T-helper 17 cell (primary cell): Measurements from ENCODE around the gene TADA2B. TPM values are rescaled to one million over a fixed set of nuclear protein-coding genes. Genes with fewer than 3 reads are reported as not detected.

ENCODE experiments used
- ATAC-seq: fragments of 150-1000 bp; cut with Tn5 transposase; 2 replicates; pipeline ENCODE4 v1.10.0; 2021; ENCODE audit warnings: mild to moderate bottlenecking, moderate library complexity
- DNase-seq, 3 donors: peaks; one replicate each; pipeline versions ENCODE4 v3.0.0 to v3.0.0-alpha.2; 2020 to 2021
- H3K9me3 ChIP-seq: one replicate; pipeline ENCODE4 v1.7.0; 2013; ENCODE audit warnings: low read length, mild to moderate bottlenecking; ENCODE audit not compliant: control insufficient read depth, poor library complexity, severe bottlenecking
- H3K27ac Mint-ChIP-seq: one replicate; pipeline ENCODE4 v1.8.0; 2022; ENCODE audit warnings: mild to moderate bottlenecking, moderate library complexity, mixed read lengths
- H3K27me3 Mint-ChIP-seq: one replicate; pipeline ENCODE4 v1.8.0; 2022; ENCODE audit warnings: mixed read lengths
- H3K36me3 Mint-ChIP-seq: one replicate; pipeline ENCODE4 v1.8.0; 2022; ENCODE audit warnings: low read depth, mixed read lengths
- H3K4me1 Mint-ChIP-seq: one replicate; pipeline ENCODE4 v1.8.0; 2022; ENCODE audit warnings: mild to moderate bottlenecking, mixed read lengths
- H3K4me3 Mint-ChIP-seq: one replicate; pipeline ENCODE4 v1.8.0; 2022; ENCODE audit warnings: mild to moderate bottlenecking, moderate library complexity, mixed read lengths
- total RNA-seq, 4 donors: library from RNA in 2 of 4; stranded (reverse) in 2 of 4; gene quantifications; one replicate each; pipeline ENCODE4 v1.2.3 and lab custom pipeline; 2022 to 2026

Gene TADA2B, protein sequence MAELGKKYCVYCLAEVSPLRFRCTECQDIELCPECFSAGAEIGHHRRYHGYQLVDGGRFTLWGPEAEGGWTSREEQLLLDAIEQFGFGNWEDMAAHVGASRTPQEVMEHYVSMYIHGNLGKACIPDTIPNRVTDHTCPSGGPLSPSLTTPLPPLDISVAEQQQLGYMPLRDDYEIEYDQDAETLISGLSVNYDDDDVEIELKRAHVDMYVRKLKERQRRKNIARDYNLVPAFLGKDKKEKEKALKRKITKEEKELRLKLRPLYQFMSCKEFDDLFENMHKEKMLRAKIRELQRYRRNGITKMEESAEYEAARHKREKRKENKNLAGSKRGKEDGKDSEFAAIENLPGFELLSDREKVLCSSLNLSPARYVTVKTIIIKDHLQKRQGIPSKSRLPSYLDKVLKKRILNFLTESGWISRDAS
- total RNA-seq = 10 to 100 TPM; 31.8 to 40.9 TPM
- 53.1 to 83.0 reads per million in 2 donors for total RNA-seq (lab: John Stamatoyannopoulos, UW)

DNA sequence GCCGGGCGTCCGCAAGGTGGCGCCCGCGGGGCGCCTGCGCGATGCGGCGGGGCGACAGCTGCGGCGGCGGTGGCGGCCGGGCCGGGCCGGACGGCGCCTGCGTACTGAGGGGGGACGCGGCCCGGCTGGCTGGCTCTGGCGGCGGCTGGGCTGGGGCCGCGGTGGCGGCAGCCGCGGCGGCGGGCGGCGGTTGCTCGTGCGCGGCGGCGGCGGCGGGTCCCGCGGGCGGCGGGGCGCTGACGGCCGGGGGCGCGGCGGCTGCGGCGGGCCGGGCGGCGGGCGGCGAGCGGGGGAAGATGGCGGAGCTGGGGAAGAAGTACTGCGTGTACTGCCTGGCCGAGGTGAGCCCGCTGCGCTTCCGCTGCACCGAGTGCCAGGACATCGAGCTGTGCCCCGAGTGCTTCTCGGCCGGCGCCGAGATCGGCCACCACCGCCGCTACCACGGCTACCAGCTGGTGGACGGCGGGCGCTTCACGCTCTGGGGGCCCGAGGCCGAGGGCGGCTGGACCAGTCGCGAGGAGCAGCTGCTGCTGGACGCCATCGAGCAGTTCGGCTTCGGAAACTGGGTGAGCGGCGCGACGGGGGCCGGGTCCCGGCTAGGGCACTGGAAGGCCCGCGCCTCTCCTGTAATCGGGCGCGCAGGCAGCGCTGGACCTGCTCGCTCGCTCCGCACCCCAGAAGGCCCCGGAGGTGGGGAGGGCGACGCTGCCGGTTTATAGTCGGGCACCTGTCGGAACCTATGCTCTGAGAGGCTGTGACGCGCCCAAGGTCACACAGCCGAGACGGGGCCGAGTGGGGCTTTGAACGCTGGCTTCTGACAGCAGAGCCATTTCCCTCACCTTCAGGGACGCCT is at the start of gene TADA2B:
Gene TADA2B, plus strand, starts transcription at position 89 of the 853 bp plus-strand sequence. Its CDS starts 208 bp downstream, at position 297.
- DNase-seq (peak; percentile 40 to 41 (median 40)), ATAC-seq (peak; percentile 66)
- H3K4me1 Mint-ChIP-seq = peaks cover 41% of the 10 kb centered on the region
- H3K9me3 ChIP-seq = no peaks in the 10 kb centered on the region
- peak within 1 kb of the TSS; percentile 89 for H3K27ac Mint-ChIP-seq
- H3K27me3 Mint-ChIP-seq = no peaks in the 10 kb centered on the region
- peak within 1 kb of the TSS; percentile 94 for H3K4me3 Mint-ChIP-seq
- no peaks in the 10 kb centered on the region for H3K36me3 Mint-ChIP-seq

DNA sequence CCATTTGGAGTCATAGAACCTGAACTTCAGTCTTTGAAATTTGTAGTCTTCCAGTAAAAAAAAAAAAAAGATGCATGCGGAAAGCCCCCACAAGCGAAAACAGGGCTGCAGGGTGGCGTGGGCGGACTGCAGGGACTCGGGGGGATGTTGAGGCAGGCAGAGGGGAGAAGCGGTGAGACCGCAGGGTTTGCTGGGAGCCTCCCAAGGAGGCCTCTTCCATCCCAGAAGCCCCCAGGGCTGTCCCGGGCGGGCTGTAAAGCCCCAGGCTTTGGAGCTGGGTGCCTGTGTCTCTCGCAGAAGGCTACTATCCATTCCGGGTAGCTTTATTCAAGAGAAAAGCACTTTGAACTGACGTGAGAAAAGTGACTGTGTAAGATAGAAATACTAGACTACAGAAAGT is 46.7 kb upstream of the TADA2B start:
- H3K27me3 Mint-ChIP-seq = no peaks in the 10 kb centered on the region
- ATAC-seq (no peak), DNase-seq (no peak)
- no peaks in the 10 kb centered on the region for H3K9me3 ChIP-seq
- no peak overlapping the region for H3K4me3 Mint-ChIP-seq
- peaks cover 7% of the 10 kb centered on the region for H3K36me3 Mint-ChIP-seq
- peaks cover 29% of the 10 kb centered on the region for H3K4me1 Mint-ChIP-seq
- H3K27ac Mint-ChIP-seq = peak overlapping the region; percentile 29

DNA sequence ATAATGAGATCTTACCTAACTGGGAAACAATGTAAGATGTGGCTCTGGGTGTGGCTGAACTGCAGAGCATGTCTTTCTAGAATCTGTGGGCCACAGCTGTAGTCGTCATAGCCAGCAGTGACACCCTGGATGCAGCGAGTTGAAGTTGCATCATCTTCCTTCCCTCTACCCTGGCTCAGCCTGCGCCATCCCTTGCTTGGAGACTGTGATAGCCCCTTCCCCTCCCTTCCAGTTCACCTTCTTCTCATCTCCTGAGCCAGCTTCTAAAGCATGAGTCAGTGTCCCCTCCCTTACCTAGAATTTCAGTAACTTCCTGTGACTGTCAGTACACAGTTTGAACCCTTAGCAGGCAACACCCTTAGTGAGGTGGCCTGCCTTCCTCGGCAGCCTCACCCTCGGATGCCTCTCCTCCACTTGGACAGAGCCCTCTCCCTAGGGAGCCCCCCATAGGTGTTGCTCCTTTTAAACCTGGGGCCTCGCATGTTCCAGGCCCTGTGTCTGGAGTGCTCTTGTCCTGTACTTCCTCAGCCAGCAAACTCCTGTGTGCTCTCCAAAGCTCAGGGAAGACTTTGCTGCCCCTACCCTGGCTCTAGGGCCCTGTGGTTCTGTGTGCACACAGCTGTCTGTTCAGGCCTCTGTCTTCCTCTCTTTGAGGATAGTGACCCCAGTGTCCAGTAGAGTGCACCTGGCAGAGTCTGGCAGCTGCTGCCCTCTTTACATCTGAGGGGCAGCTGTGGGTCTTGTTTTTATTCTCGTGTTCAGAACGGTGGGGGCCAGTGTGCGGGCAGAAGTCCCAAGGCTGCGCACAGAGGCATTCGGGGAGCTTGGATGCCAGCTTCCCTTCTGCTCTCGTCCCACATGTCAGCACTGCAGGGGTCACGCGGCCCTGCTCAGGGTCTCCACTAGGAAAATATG is 43.7 kb upstream of the TADA2B start:
- peak; percentile 87 for ATAC-seq
- no peak for DNase-seq
- H3K4me1 Mint-ChIP-seq = peaks cover 20% of the 10 kb centered on the region

DNA sequence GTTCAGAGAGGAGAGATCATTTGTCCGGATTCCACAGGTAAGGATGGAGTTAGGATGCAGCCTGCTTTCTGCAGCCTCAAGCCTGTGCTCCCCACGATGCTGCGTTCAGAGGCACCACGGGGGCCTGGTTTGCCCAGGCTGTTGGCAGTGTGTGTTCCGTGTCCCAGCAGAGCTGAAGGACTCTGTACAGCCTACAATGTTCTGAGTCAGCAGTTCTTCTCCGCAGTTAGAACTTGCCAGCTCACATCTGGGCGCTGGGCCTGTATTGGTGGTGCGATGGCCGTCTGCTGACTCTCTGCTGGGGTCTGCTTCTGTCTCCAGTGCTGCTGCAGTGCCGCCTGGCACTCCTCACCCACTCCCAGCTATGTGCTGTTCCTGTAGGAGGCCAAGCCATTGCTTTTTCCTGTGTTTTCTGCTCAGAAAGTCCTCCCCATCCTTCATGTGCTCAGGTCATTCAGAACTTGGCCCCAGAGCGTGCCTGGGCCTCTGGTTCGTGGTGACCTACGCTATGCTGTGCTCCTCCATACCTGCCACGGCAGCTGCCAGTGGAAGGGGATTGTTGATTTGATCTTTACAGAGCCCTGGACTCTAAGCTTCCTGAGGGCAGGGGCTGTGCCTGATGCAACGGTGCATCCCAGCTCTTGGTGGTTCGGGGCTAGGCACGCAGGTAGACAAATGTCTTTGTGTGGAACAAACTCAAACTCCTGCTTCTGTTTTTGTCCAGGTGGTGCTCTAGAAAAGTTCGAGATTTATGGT is 42.6 kb upstream of the TADA2B start:
- H3K27me3 Mint-ChIP-seq = no peaks in the 10 kb centered on the region
- peaks cover 20% of the 10 kb centered on the region for H3K4me1 Mint-ChIP-seq
- peaks cover 10% of the 10 kb centered on the region for H3K36me3 Mint-ChIP-seq
- ATAC-seq (no peak), DNase-seq (no peak)
- H3K27ac Mint-ChIP-seq = peak overlapping the region; percentile 87
- H3K4me3 Mint-ChIP-seq = no peak overlapping the region
- no peaks in the 10 kb centered on the region for H3K9me3 ChIP-seq

More for the DNA sequence above, 43.7 kb upstream of the TADA2B start:
- H3K27me3 Mint-ChIP-seq = no peaks in the 10 kb centered on the region
- peaks cover 10% of the 10 kb centered on the region for H3K36me3 Mint-ChIP-seq
- H3K4me3 Mint-ChIP-seq = peak overlapping the region; percentile 70
- no peaks in the 10 kb centered on the region for H3K9me3 ChIP-seq
- H3K27ac Mint-ChIP-seq = peak overlapping the region; percentile 87

DNA sequence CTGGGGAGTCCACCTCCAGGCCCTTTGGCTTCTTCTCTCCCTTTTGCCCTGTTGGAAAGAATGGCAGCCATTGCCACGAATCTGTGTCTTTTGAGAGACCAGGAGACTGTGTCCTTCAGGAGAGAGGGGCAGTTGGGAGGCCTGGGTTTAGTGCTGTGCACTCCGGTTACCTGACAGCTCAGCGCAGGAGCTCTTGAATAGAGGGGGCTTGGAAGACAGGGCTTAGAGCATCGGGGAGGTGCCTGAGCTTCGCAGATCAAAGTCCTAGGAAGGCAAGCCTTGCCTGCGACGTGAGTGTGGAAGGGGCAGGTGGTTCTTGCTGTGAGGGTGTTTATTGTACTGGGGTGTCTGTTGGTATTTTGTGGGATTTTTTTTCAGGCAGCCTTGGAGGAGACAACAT is 41.9 kb upstream of the TADA2B start:
- no peak for ATAC-seq
- H3K4me3 Mint-ChIP-seq = no peak overlapping the region
- no peaks in the 10 kb centered on the region for H3K9me3 ChIP-seq
- peak overlapping the region; percentile 37 for H3K27ac Mint-ChIP-seq
- H3K36me3 Mint-ChIP-seq = peaks cover 10% of the 10 kb centered on the region
- DNase-seq = no peak
- peaks cover 20% of the 10 kb centered on the region for H3K4me1 Mint-ChIP-seq
- no peaks in the 10 kb centered on the region for H3K27me3 Mint-ChIP-seq

DNA sequence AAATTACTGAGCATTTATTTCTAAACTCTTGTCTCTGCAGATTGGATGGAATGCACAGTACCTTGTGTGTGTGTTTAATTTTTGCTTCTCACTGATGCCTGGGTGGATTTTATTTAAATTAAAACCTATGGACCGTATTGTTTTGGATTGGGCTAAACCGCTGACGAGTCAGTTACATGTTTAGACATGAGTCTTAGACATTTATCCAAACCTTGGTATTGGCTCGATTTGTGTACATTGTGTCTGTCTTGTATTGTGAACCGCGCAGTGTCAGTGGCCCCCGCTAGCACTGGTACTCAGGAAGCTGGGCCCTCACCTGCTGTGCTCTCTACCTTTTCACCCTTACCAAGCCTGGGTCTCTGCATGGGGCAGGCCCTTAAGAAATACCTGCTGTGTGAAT is 40.8 kb upstream of the TADA2B start:
- H3K4me1 Mint-ChIP-seq = peaks cover 20% of the 10 kb centered on the region
- ATAC-seq = no peak
- no peak for DNase-seq
- no peak overlapping the region for H3K27ac Mint-ChIP-seq
- H3K9me3 ChIP-seq = no peaks in the 10 kb centered on the region
- H3K4me3 Mint-ChIP-seq = no peak overlapping the region
- H3K27me3 Mint-ChIP-seq = no peaks in the 10 kb centered on the region
- peaks cover 10% of the 10 kb centered on the region for H3K36me3 Mint-ChIP-seq

DNA sequence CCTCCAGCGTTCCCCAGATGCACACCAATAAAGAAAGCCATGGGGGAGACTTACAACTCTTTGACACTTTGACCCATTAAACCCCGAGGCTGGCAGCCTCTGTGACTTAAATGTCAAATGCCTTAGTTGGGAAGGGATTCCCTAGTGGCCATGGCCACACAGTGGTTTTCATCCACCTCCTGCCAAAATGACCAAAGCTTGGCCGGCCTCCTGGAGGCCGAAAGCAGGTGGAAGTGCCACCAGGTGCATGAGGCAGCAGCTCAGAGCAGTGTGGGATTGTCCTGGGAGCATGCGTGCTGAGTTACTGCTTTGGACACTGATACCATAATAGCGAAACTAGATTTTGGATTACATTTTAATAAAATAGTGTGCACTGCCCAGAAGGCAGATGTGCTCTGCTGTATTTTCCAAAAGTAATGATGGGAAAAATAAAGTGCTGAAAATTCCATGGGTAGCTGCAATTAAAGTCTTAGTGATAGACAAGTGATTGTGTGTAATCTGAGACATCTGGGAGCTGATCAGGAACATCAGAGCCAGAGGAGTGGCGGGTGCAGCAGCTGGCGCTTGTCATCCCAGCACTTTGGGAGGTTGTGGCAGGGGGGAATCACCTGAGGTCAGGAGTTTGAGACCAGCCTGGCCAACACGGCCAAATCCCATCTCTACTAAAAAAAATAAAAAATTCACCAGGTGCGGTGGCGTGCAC is 39.8 kb upstream of the TADA2B start:
- Mint-ChIP-seq H3K27me3 (no peaks in the 10 kb centered on the region), H3K4me3 (no peak overlapping the region), H3K36me3 (peaks cover 7% of the 10 kb centered on the region), H3K27ac (peak overlapping the region; percentile 21), H3K4me1 (peaks cover 20% of the 10 kb centered on the region)
- no peaks in the 10 kb centered on the region for H3K9me3 ChIP-seq
- DNase-seq = no peak
- ATAC-seq = no peak

DNA sequence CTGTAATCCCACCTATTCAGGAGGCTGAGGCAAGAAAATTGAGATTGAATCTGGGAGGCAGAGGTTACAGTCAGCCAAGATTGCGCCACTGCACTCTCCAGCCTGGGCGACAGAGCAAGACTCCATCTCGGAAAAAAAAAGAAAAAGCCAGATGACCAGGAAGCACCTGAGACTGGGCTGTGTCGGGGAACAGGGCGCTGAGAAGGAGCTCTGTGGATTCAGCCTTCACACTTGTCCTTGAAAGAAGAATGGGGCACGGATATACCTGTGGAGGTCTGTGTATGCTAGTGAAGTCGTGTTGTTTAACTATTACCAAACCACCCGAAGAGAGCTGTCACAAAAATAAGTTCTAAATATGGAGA is 39.3 kb upstream of the TADA2B start:
- no peaks in the 10 kb centered on the region for H3K27me3 Mint-ChIP-seq
- H3K36me3 Mint-ChIP-seq = peaks cover 7% of the 10 kb centered on the region
- ATAC-seq (no peak), DNase-seq (no peak)
- H3K9me3 ChIP-seq = no peaks in the 10 kb centered on the region
- no peak overlapping the region for H3K4me3 Mint-ChIP-seq
- H3K27ac Mint-ChIP-seq = peak overlapping the region; percentile 21
- H3K4me1 Mint-ChIP-seq = peaks cover 20% of the 10 kb centered on the region

DNA sequence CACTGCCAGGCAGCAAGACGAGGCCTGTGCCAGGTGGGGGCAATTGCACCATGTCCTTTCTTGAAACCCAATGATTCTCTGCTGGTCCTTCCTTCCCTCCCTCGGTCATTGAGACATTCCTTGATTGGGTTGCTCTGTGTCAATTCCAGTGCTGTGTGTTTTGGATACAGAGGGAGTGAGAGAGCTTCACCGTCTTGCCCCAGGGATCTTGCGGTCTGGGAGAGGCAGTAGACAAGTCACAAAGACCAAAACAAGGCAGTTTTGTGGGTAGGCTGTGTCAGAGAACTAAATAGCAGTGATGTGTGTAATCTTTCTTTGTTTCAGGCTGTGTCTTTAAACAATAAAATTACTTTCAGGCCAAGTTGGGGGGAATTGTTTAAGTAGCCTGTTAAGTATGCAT is 38.8 kb upstream of the TADA2B start:
- H3K4me3 Mint-ChIP-seq = no peak overlapping the region
- DNase-seq (no peak), ATAC-seq (no peak)
- no peaks in the 10 kb centered on the region for H3K9me3 ChIP-seq
- no peaks in the 10 kb centered on the region for H3K27me3 Mint-ChIP-seq
- H3K27ac Mint-ChIP-seq = no peak overlapping the region
- H3K36me3 Mint-ChIP-seq = peaks cover 11% of the 10 kb centered on the region
- H3K4me1 Mint-ChIP-seq = peaks cover 18% of the 10 kb centered on the region

DNA sequence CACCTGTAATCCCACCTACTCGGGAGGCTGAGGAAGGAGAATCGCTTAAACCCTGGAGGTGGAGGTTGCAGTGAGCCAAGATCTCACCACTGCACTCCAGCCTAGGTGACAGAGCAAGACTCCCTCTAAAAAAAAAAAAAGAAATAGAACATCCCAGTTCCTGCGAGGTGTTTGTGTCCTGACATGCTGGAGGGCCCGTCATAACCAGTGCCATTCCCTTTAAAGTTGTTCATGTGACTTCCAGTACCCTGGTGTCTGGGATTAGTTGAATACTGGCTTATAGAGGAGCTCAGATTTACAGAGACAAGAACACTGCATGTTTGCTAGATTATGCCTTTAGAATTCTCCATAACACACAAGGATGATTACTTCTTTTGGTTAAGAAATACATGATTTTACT is 37.6 kb upstream of the TADA2B start:
- DNase-seq (no peak), ATAC-seq (no peak)
- Mint-ChIP-seq H3K4me3 (no peak overlapping the region), H3K27ac (no peak overlapping the region), H3K4me1 (peaks cover 14% of the 10 kb centered on the region), H3K36me3 (peaks cover 11% of the 10 kb centered on the region), H3K27me3 (no peaks in the 10 kb centered on the region)
- H3K9me3 ChIP-seq = no peaks in the 10 kb centered on the region

DNA sequence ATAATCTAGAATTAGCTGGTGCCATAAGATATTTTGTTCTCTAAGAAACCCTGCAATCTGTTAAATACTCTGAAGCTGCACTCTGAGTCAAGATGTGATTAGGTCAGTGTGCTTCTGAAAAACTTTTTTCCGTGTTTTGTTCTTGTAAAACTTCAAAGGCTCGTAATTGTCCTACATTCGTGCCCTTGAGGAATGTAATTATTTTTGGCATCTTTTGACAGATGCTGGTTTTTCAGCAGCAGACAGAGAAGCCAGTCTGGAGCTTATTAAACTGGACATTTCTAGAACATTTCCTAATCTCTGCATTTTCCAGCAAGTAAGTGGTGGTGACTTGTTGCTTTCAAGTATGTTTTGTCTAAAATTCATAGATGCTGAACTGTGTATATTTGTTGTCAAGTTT is 36.8 kb upstream of the TADA2B start:
- ATAC-seq (no peak), DNase-seq (no peak)
- Mint-ChIP-seq H3K4me1 (peaks cover 10% of the 10 kb centered on the region), H3K4me3 (no peak overlapping the region), H3K27me3 (no peaks in the 10 kb centered on the region), H3K36me3 (peaks cover 7% of the 10 kb centered on the region), H3K27ac (no peak overlapping the region)
- no peaks in the 10 kb centered on the region for H3K9me3 ChIP-seq
